Ascending aorta (tissue), 2 donors: ENCODE results near the gene NACA. TPM values are rescaled to one million over a fixed set of nuclear protein-coding genes. Genes with fewer than 3 reads are reported as not detected.
A peak's percentile ranks its signal among the peaks of the same experiment; 100 is the strongest.

Experiments used
- DNase-seq, 2 donors: peaks; one replicate each; pipeline ENCODE4 v3.0.0-alpha.2; 2019; ENCODE audit warnings: low spot score in 2 of 2
- H3K27ac ChIP-seq, 2 donors: fragments of 200-600 bp; sonication (generic); one replicate each; pipeline ENCODE4 v1.5.1; 2016 to 2017; ENCODE audit warnings: mild to moderate bottlenecking in 1 of 2
- H3K27me3 ChIP-seq: fragments of 200-600 bp; sonication (generic); one replicate; pipeline ENCODE4 v1.5.1; 2017
- H3K36me3 ChIP-seq, 2 donors: fragments of 200-600 bp; sonication (generic); one replicate each; pipeline ENCODE4 v1.5.1; 2016
- H3K4me1 ChIP-seq, 2 donors: fragments of 200-600 bp; sonication (generic); one replicate each; pipeline ENCODE4 v1.5.1; 2016 to 2017; ENCODE audit warnings: mild to moderate bottlenecking in 1 of 2
- H3K4me3 ChIP-seq, 2 donors: fragments of 200-600 bp; sonication (generic); one replicate each; pipeline ENCODE4 v1.5.1; 2016 to 2017; ENCODE audit warnings: mild to moderate bottlenecking in 1 of 2
- H3K9me3 ChIP-seq, 2 donors: fragments of 200-600 bp; sonication (generic); one replicate each; pipeline ENCODE4 v1.5.1; 2016
- CTCF ChIP-seq, 3 experiments: fragments of 200-600 bp in 2 of 3; fragments of 450-650 bp in 1 of 3; sonication (generic) in 2 of 3; IDR thresholded peaks; one replicate each; pipeline ENCODE4 v1.5.1; 2016 to 2019; ENCODE audit warnings: antibody characterized with exemption in 3 of 3, mild to moderate bottlenecking in 1 of 3, moderate library complexity in 1 of 3
- intact Hi-C: fragments of 100-400 bp; cut with DNase I; formaldehyde crosslinking; loops from one replicate; pipeline ENCODE4 v1.15.1; 2023
- total RNA-seq: library from RNA; depleted of rRNA; stranded (reverse); fragments of >200 nt; gene quantifications from one replicate; pipeline ENCODE4 v1.1.0, GENCODE V29; 2016

The NACA gene
- total RNA-seq, 1 donor from 2014 or later = 490 TPM

DNA sequence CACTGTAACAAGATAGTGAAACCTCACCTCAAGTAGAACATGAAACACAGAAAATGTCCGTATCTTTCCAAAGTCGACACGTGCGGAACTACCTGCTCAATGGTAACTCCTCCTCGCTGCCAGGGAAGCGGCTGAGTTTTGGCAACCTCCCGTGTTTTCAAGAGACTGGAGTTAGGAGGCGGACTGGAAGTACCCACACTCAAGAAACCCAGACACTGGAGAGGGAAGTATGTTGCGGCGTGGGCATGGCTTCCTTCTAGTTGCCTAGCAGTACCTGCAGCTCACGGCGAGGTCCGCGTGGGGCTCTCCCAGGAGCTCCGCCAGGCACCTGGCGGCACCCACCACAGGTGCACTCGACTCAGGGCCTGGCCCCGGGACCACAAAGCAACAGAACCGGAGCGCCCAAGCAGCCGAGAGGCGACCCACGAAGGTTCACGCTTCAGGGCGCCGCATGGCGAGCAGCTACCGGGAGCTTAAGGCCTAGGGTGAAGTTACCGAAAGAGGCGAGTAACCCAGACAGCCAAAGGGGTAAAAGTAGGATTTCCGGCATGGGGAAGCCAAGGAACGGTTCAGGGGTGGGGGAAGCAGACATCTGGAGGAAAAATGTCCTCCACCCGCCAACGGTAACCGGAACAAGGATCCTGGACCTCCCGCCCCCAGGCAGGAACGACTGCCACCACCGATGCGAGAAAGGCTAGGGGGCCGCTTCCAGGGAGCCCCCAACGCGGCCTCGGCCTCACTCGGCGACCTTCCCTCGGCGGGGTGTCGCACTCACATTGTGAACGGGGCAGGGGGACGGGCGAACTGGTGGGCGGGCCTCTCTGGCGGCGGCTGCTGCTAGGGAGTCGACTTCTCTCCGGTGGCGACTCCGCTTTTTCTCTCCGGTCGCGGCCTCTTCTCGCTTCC is 37.6 kb downstream of the NACA start:
- intact Hi-C loops = loop anchor here (1.0 to 2.0 kb wide), 3 partner anchors 38 to 51 kb away; partner anchors contain the start of gene NACA
- H3K27me3 ChIP-seq = no peaks in the 10 kb centered on the region
- H3K4me1 ChIP-seq = peaks cover 13 to 22% of the 10 kb centered on the region in 2 donors
- H3K4me3 ChIP-seq = peak overlapping the region; percentile 87 to 92
- DNase-seq = peak; percentile 43 to 71
- H3K36me3 ChIP-seq = no peaks in the 10 kb centered on the region
- H3K9me3 ChIP-seq = no peaks in the 10 kb centered on the region
- peak overlapping the region; percentile 99 to 100 for H3K27ac ChIP-seq
- no peak for TF ChIP-seq CTCF (IDR thresholded peaks at IDR 0.05)

- peak overlapping the region; percentile 57 to 99 for H3K27ac ChIP-seq
- H3K4me1 ChIP-seq = peaks cover 13 to 28% of the 10 kb centered on the region in 2 donors
These were observed 40.2 kb downstream of the NACA start for GRCh38 chr12:56684745-56685359.

GRCh38 chr12:56682323-56682722 is 42.8 kb downstream of the NACA start:
- DNase-seq = peak in 1 of 2 donors; percentile 21
- no peak for TF ChIP-seq CTCF (IDR thresholded peaks at IDR 0.05)
- H3K4me3 ChIP-seq = no peak overlapping the region
- H3K27ac ChIP-seq = no peak overlapping the region
- H3K9me3 ChIP-seq = no peaks in the 10 kb centered on the region
- peaks cover 13 to 36% of the 10 kb centered on the region in 2 donors for H3K4me1 ChIP-seq
- intact Hi-C loops = no loop called here
- no peaks in the 10 kb centered on the region for H3K27me3 ChIP-seq
- H3K36me3 ChIP-seq = peaks cover 0 to 10% of the 10 kb centered on the region in 2 donors

More at GRCh38 chr12:56684745-56685359, 40.2 kb downstream of the NACA start:
- peak overlapping the region; percentile 35 to 87 for H3K4me3 ChIP-seq
- no peaks in the 10 kb centered on the region for H3K9me3 ChIP-seq
- intact Hi-C loops = no loop called here
- peak in 1 of 2 donors; percentile 31 for DNase-seq
- no peak for TF ChIP-seq CTCF (IDR thresholded peaks at IDR 0.05)
- no peaks in the 10 kb centered on the region for H3K27me3 ChIP-seq
- H3K36me3 ChIP-seq = peaks cover 0 to 6% of the 10 kb centered on the region in 2 donors

DNA sequence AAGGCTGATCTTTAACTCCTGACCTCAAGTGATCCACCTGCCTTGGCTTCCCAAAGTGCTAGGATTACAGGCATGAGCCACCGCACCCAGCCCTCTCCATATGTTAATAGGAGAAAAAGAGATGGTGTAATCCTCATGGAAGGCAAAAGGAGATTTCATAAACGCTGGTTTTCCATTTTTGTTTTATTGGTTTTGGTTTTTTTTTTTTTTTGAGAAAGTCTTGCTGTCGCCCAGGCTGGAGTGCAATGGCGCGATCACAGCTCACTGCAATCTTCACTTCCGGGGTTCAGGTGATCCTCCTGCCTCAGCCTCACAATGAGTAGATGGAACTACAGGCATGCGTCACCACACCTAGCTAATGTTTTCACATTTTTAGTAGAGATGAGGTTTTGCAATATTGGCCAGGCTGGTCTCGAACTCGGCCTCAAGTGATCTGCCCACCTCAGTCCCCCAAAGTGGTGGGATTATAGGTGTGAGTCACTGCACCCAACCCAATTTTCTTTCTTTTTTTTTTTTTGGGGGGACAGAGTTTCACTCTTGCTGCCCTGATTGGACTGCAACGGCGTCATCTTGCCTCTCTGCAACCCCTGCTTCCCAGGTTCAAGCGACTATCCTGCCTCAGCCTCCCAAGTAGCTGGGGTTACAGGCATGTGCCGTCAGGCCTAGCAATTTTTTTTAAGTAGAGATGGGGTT is 45.1 kb downstream of the NACA start:
- H3K9me3 ChIP-seq = no peaks in the 10 kb centered on the region
- no peak for DNase-seq
- TF ChIP-seq CTCF (IDR thresholded peaks at IDR 0.05) = no peak
- intact Hi-C loops = no loop called here
- peaks cover 8 to 25% of the 10 kb centered on the region in 2 donors for H3K4me1 ChIP-seq
- H3K4me3 ChIP-seq = no peak overlapping the region
- H3K36me3 ChIP-seq = peaks cover 0 to 10% of the 10 kb centered on the region in 2 donors
- H3K27me3 ChIP-seq = no peaks in the 10 kb centered on the region
- no peak overlapping the region for H3K27ac ChIP-seq

- Histone ChIP-seq H3K27ac (peak overlapping the region in 1 of 2 donors; percentile 21), H3K4me1 (peaks cover 5 to 20% of the 10 kb centered on the region in 2 donors), H3K36me3 (peaks cover 0 to 10% of the 10 kb centered on the region in 2 donors), H3K4me3 (no peak overlapping the region), H3K27me3 (no peaks in the 10 kb centered on the region), H3K9me3 (no peaks in the 10 kb centered on the region)
- intact Hi-C loops = no loop called here
- no peak for DNase-seq
- TF ChIP-seq CTCF (IDR thresholded peaks at IDR 0.05) = no peak
These were observed 46.2 kb downstream of the NACA start for GRCh38 chr12:56678852-56679251.
